ENCODE results near the gene CTAGE8. TPM values are rescaled to one million over a fixed set of nuclear protein-coding genes. Genes with fewer than 3 reads are reported as not detected.
"Not testable (repeated sequence)": the region's sequence is repeated elsewhere in the genome, so short reads cannot be mapped to it uniquely, and the experiment has no call there.

Gene CTAGE8
- total RNA-seq, 3 donors from 2014 or later (not counting 1 experiment from before 2014, with no cell fraction given): 0.33 to 0.66 TPM; not detected in 1

- H3K4me3 ChIP-seq (ENCODE audit: low read length); H3K27ac Mint-ChIP-seq; H3K9me3 Mint-ChIP-seq; H3K36me3 Mint-ChIP-seq; H3K9me3 ChIP-seq (ENCODE audit: control insufficient read depth, insufficient read depth, low read length); H3K4me1 ChIP-seq (ENCODE audit: control insufficient read depth, insufficient read depth, low read length); H3K4me1 Mint-ChIP-seq; H3K27me3 ChIP-seq (ENCODE audit: control insufficient read depth, insufficient read depth, low read length); H3K36me3 ChIP-seq (ENCODE audit: control insufficient read depth, insufficient read depth, low read length); DNase-seq; H3K27ac ChIP-seq (ENCODE audit: low read length); ATAC-seq; H3K4me3 Mint-ChIP-seq; intact Hi-C loops (cut with micrococcal nuclease); H3K27me3 Mint-ChIP-seq (ENCODE audit: low read depth in 2 of 2): not testable (repeated sequence)
- no CpG with 5 or more reads among the region's 8 CpGs for WGBS (ENCODE audit: insufficient coverage)
Measured at GRCh38 chr7:144281981-144282380, 12.9 kb upstream of the CTAGE8 start.

DNA sequence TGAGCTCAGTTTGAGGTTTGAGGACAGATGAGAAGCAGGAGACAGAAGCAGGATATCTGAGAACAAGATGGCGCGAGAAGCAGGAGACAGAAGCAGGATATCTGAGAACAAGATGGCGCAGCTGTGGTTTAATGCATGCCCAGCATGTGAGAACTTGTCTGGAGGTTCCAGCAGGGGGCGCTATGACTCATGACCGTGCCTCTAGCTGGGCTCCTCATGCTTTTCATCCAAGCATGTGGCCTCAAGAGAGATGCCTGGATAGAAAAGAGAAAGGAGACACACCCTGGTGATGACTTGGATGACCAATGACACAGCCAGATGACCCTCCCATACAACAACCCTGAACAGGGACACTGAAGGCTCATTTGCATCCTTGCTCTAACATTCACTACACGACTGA lies 10.9 kb upstream of the CTAGE8 start:
- H3K27ac ChIP-seq (ENCODE audit: low read length); H3K4me1 Mint-ChIP-seq; H3K9me3 ChIP-seq (ENCODE audit: control insufficient read depth, insufficient read depth, low read length); H3K36me3 ChIP-seq (ENCODE audit: control insufficient read depth, insufficient read depth, low read length); H3K4me3 Mint-ChIP-seq; H3K36me3 Mint-ChIP-seq; H3K27me3 ChIP-seq (ENCODE audit: control insufficient read depth, insufficient read depth, low read length); intact Hi-C loops (cut with micrococcal nuclease); DNase-seq; H3K27me3 Mint-ChIP-seq (ENCODE audit: low read depth in 2 of 2); H3K4me3 ChIP-seq (ENCODE audit: low read length); H3K27ac Mint-ChIP-seq; H3K9me3 Mint-ChIP-seq; ATAC-seq; H3K4me1 ChIP-seq (ENCODE audit: control insufficient read depth, insufficient read depth, low read length): not testable (repeated sequence)
- WGBS (ENCODE audit: insufficient coverage): 100% methylated on average over 2 of the region's 6 CpGs

DNA sequence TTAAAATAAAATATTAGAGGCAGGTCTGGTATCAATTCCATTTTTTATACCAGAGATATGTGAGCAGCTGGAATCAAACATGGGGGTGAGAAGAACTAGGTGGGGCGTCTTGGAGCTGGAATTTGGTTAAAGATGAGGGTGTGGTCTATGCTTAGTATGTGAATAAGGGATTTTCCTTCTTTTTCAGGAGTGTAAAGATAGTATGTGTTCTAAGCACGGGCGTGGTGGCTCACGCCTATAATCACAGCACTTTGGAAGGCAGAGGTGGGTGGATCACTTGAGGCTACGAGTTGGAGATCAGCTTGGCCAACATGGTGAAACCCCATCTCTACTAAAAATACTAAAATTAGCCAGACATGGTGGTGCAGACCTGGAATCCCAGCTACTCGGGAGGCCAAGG lies 6.2 kb upstream of the CTAGE8 start:
- H3K4me3 ChIP-seq (ENCODE audit: low read length); H3K36me3 ChIP-seq (ENCODE audit: control insufficient read depth, insufficient read depth, low read length); H3K9me3 ChIP-seq (ENCODE audit: control insufficient read depth, insufficient read depth, low read length); DNase-seq; H3K4me1 Mint-ChIP-seq; H3K27ac Mint-ChIP-seq; H3K27me3 ChIP-seq (ENCODE audit: control insufficient read depth, insufficient read depth, low read length); H3K4me3 Mint-ChIP-seq; H3K36me3 Mint-ChIP-seq; H3K27ac ChIP-seq (ENCODE audit: low read length); H3K9me3 Mint-ChIP-seq; intact Hi-C loops (cut with micrococcal nuclease); ATAC-seq; H3K27me3 Mint-ChIP-seq (ENCODE audit: low read depth in 2 of 2); H3K4me1 ChIP-seq (ENCODE audit: control insufficient read depth, insufficient read depth, low read length): not testable (repeated sequence)
- 96% methylated on average over 3 of the region's 6 CpGs for WGBS (ENCODE audit: insufficient coverage)

- H3K4me1 Mint-ChIP-seq; H3K36me3 ChIP-seq (ENCODE audit: control insufficient read depth, insufficient read depth, low read length); H3K4me3 ChIP-seq (ENCODE audit: low read length); H3K36me3 Mint-ChIP-seq; H3K27ac ChIP-seq (ENCODE audit: low read length); H3K9me3 ChIP-seq (ENCODE audit: control insufficient read depth, insufficient read depth, low read length); H3K4me1 ChIP-seq (ENCODE audit: control insufficient read depth, insufficient read depth, low read length); intact Hi-C loops (cut with micrococcal nuclease); H3K27me3 ChIP-seq (ENCODE audit: control insufficient read depth, insufficient read depth, low read length); H3K9me3 Mint-ChIP-seq; H3K4me3 Mint-ChIP-seq; H3K27ac Mint-ChIP-seq; H3K27me3 Mint-ChIP-seq (ENCODE audit: low read depth in 2 of 2); ATAC-seq; DNase-seq: not testable (repeated sequence)
- WGBS (ENCODE audit: insufficient coverage): 96% methylated on average over 4 of the region's 7 CpGs
Measured at GRCh38 chr7:144264692-144265091, 4.4 kb downstream of the CTAGE8 start, which contains the start of gene OR2A7. Gene OR2A7, minus strand, starts transcription at chr7:144264792. Its CDS starts 5,164 bp downstream, at chr7:144259628.

- H3K4me3 Mint-ChIP-seq; ATAC-seq; H3K27me3 ChIP-seq (ENCODE audit: control insufficient read depth, insufficient read depth, low read length); H3K9me3 ChIP-seq (ENCODE audit: control insufficient read depth, insufficient read depth, low read length); intact Hi-C loops (cut with micrococcal nuclease); H3K9me3 Mint-ChIP-seq; H3K4me1 Mint-ChIP-seq; H3K27me3 Mint-ChIP-seq (ENCODE audit: low read depth in 2 of 2); DNase-seq; H3K36me3 ChIP-seq (ENCODE audit: control insufficient read depth, insufficient read depth, low read length); H3K27ac ChIP-seq (ENCODE audit: low read length); H3K4me3 ChIP-seq (ENCODE audit: low read length); H3K4me1 ChIP-seq (ENCODE audit: control insufficient read depth, insufficient read depth, low read length); H3K36me3 Mint-ChIP-seq; H3K27ac Mint-ChIP-seq: not testable (repeated sequence)
- no CpG with 5 or more reads among the region's 2 CpGs for WGBS (ENCODE audit: insufficient coverage)
Measured at GRCh38 chr7:144262128-144262527, 7.0 kb downstream of the CTAGE8 start.

DNA sequence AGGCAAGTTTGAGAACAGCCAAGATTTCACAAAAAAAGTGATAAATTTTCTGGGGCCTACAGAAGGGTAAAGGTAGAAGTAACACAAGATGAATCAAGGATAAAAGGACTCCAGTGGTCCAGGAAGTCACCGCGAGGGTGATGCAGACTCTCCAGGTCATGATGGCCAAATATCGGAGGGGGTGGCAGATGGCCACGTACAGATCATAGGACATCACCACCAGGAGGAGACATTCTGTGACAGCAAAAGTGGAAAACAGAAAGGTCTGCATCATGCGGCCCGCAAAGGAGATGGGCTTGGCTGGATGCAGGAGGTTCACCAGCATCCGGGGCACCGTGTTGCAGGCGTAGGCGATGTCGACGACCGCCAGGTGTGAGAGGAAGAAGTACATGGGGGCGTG lies 10.0 kb downstream of the CTAGE8 start:
- H3K4me3 ChIP-seq (ENCODE audit: low read length); H3K36me3 ChIP-seq (ENCODE audit: control insufficient read depth, insufficient read depth, low read length); H3K9me3 ChIP-seq (ENCODE audit: control insufficient read depth, insufficient read depth, low read length); H3K27ac Mint-ChIP-seq; H3K27me3 ChIP-seq (ENCODE audit: control insufficient read depth, insufficient read depth, low read length); H3K4me3 Mint-ChIP-seq; H3K36me3 Mint-ChIP-seq; DNase-seq; H3K27me3 Mint-ChIP-seq (ENCODE audit: low read depth in 2 of 2); H3K4me1 Mint-ChIP-seq; H3K4me1 ChIP-seq (ENCODE audit: control insufficient read depth, insufficient read depth, low read length); H3K9me3 Mint-ChIP-seq; H3K27ac ChIP-seq (ENCODE audit: low read length); intact Hi-C loops (cut with micrococcal nuclease); ATAC-seq: not testable (repeated sequence)
- no CpG with 5 or more reads among the region's 14 CpGs for WGBS (ENCODE audit: insufficient coverage)

All from natural killer cell (primary cell).